NK-92 (cell line): ENCODE measurements around the gene DIP2B.
"Not testable (repeated sequence)": the region's sequence is repeated elsewhere in the genome, so short reads cannot be mapped to it uniquely, and the experiment has no call there.

Experiments
- DNase-seq: peaks from one replicate; lab custom pipeline; 2025; ENCODE audit not compliant: unreplicated experiment; lab: John Stamatoyannopoulos, UW

Gene DIP2B

DNA sequence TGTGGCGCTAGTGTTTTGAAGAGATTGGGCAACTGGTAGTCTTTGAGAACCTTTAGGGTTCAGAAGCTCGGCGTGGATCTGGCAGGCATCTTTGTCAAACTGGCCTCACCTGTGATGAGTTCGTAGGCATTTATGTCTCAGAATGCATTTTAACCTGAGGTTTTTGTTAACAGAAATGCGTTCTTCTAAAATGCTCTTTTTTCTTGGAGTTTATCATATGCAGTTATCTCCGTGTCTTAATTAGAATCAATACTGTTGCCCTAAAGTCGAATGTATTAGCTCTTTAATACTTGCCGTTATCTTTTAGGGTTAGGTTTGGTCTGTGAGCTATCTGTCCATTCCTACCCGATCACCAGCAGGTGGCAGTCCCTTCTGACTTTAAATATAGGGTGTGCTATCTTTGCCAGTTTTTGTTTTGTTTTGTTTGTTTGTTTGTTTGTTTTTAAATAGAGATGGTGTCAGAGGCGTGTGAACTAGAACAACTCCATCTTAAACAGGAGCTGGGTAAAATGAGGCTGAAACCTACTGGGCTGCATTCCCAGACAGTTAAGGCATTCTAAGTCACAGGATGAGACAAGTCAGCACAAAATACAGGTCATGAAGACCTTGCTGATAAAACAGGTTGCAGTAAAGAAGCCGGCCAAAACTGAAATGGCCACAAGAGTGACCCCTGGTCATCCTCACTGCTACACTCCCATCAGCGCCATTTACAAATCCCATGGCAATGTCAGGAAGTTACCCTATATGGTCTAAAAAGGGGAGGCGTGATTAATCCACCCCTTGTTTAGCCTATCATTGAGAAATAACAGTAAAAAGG is 260.5 kb downstream of the DIP2B start:
- DNase-seq, result no peak

DNA sequence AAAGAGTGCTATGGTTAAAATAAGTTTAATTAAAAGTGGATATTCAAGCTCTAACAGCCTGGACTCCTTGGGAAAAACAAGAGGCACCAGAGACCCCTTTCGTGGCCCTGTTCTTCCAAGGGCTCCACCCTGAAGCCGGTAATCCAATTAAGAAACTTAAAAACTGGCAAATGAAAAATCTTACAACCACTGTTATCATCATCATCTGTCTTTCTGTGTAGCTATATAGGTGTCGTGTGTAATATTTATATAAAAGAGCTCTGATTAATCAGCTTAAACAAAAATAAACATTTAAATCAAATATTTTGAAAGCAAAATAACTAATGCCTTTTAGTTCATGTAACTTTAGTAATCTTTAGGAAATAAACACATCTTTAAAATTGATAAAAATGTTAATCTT is 263.6 kb downstream of the DIP2B start:
- DNase-seq, result no peak

DNA sequence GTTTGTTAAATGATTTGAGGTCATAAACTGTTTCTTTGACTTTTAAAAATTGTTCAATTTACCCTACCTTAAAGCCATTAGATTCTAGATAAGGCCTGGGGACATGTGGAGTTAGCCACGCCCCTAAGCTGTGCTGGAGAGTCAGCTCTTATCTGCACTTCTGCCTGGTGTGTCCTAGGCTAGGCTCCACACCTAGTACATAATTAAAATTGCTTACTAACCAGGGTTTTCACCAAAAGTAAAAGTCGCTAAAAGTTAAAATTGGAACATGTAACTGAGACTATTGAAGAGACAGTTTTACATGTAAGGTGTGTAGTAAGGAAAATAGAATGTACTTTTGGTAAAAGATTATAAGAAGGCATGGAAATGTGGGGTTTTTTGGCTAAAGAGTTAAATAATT is 264.0 kb downstream of the DIP2B start:
- DNase-seq, result not testable (repeated sequence)

- DNase-seq, result no peak
Observed at GRCh38 chr12:50771409-50771808, 266.6 kb downstream of the DIP2B start.

GRCh38 chr12:50772470-50772869 is 267.7 kb downstream of the DIP2B start:
- no peak for DNase-seq

DNA sequence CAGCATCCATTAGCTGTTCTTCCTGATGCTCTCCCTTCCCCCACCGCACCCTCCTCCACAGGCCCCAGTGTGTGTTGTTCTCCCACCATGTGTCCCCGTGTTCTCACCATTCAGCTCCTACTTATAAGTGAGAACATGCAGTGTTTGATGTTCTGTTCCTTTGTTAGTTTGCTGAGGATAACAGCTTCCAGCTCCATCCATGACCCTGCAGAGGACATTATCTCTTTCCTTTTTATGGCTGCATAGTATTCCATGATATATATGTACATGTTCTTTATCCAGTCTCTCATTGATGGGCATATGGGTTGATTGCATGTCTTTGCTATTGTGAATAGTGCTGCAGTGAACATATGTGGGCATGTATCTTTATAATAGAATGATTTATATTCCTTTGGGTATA is 268.1 kb downstream of the DIP2B start:
- DNase-seq, result no peak

- DNase-seq, result no peak
Observed at GRCh38 chr12:50775251-50775650, 270.5 kb downstream of the DIP2B start.

GRCh38 chr12:50776749-50777728 is 272.3 kb downstream of the DIP2B start:
- no peak for DNase-seq

- no peak for DNase-seq
Observed at GRCh38 chr12:50778663-50779590, 274.1 kb downstream of the DIP2B start.

DNA sequence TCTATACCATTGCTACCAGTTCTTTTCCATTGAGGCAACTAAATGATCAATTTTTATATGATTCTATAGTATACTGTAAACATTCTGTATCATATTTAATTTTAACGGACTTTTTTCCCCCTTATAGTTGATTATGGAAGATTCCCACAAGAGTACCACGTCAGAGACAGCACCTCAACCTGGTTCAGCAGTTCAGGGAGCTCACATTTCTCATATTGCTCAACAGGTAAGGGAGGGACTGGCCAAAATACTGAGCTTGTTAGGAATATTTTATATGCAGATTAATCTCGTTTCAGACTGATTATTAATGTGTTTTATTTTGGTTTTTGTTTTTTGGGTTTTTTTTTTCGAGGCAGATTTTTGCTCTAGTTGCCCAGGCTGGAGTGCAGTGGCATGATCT is 275.2 kb downstream of the DIP2B start:
- no peak for DNase-seq

- DNase-seq, result no peak
Observed at GRCh38 chr12:50784501-50784900, 279.7 kb downstream of the DIP2B start.

- DNase-seq, result no peak
Observed at GRCh38 chr12:50785406-50786001, 280.7 kb downstream of the DIP2B start.

DNA sequence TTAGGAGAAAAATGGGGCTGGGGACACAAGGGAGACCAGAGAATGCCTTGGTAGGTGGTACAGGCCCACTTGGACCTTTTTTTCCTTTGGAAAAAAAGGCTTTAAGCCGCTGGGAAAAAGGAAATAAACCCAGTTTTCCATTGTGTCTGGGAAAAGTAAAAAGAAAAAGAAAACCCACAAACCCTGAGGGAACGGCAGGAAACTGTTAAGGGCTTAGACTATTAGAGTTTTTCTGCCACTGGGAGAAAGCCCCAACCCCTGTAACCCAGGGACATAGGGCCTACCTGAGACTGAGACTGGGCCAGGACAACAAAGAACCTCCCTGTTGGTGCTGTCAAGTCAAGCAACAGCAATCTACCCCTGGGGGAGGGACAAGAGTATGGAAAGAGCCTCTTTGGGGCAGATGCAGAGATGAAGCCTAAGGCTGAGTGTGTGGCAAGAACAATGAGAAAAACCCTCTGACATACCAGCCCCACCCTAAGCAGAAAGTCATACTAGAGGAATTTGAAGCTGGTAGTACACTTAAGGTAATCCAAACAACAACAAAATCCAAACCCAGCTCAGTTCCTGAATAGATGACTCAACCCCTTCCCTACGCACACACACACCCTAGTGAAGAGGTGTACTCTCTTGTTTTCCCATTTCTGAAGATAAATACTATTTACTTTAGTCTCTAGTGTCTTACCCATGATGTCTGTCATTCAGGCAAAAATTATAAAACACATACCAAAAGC is 281.9 kb downstream of the DIP2B start:
- no peak for DNase-seq

DNA sequence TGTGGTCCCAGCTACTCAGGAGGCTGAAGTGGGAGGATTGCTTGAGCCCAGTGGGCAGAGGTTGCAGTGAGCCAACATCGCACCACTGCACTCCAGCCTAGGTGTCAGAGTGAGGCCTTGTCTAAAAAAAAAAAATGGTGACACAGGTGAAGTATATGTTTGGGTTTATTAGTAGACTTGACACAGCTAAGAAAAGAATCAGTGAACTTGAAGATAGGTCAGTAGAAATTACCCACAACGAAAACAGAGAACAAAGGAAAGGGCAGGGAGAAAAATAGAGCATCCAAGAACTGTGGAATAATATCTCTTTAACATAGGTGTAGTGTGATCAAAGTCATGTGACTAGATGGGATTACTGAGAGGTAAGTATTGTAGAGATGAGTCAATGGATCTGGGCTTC is 282.8 kb downstream of the DIP2B start:
- DNase-seq, result no peak

- DNase-seq, result no peak
Observed at GRCh38 chr12:50788561-50788960, 283.8 kb downstream of the DIP2B start.

DNA sequence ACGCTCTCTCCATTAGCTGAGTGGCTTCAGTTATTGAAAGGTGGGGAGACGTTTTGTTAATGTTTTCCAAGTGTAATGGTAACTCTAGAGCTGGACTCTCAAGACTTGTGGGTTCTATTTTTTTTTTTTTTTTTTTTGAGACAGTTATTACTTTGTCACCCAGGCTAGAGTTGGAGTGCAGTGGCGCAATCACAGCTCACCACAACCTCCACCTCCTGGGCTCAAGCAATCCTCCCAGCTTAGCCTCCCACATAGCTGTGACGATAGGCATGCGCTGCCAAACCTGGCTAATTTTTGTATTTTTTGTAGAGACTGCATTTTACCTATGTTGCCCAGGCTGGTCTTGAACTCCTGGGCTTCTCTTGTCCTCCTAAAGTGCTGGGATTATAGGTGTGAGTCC is 285.3 kb downstream of the DIP2B start:
- no peak for DNase-seq
